ENCODE results near the gene CARF.
"Not testable (repeated sequence)": the region's sequence is repeated elsewhere in the genome, so short reads cannot be mapped to it uniquely, and the experiment has no call there.

Gene CARF

GRCh38 chr2:202989749-202990148 is 77.7 kb downstream of the CARF start:
- no peaks in the 10 kb centered on the region for H3K27me3 ChIP-seq (ENCODE audit: insufficient read depth, poor library complexity, severe bottlenecking)
- DNase-seq (ENCODE audit: low read depth in 1 of 2, low spot score in 1 of 2) = no peak
- no peak overlapping the region for H3K27ac ChIP-seq (replicated peaks)
- TF ChIP-seq, protein P1, sequence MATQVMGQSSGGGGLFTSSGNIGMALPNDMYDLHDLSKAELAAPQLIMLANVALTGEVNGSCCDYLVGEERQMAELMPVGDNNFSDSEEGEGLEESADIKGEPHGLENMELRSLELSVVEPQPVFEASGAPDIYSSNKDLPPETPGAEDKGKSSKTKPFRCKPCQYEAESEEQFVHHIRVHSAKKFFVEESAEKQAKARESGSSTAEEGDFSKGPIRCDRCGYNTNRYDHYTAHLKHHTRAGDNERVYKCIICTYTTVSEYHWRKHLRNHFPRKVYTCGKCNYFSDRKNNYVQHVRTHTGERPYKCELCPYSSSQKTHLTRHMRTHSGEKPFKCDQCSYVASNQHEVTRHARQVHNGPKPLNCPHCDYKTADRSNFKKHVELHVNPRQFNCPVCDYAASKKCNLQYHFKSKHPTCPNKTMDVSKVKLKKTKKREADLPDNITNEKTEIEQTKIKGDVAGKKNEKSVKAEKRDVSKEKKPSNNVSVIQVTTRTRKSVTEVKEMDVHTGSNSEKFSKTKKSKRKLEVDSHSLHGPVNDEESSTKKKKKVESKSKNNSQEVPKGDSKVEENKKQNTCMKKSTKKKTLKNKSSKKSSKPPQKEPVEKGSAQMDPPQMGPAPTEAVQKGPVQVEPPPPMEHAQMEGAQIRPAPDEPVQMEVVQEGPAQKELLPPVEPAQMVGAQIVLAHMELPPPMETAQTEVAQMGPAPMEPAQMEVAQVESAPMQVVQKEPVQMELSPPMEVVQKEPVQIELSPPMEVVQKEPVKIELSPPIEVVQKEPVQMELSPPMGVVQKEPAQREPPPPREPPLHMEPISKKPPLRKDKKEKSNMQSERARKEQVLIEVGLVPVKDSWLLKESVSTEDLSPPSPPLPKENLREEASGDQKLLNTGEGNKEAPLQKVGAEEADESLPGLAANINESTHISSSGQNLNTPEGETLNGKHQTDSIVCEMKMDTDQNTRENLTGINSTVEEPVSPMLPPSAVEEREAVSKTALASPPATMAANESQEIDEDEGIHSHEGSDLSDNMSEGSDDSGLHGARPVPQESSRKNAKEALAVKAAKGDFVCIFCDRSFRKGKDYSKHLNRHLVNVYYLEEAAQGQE (IDR thresholded peaks at IDR 0.05; ENCODE audit: insufficient replicate concordance, low read depth) = no peak
- TF ChIP-seq POLR2AphosphoS5 (IDR thresholded peaks at IDR 0.05; ENCODE audit: low read depth) (no peak), GABPA (IDR thresholded peaks at IDR 0.05; ENCODE audit: low read depth) (no peak), SPI1 (IDR thresholded peaks at IDR 0.05; ENCODE audit: borderline replicate concordance, low read depth) (no peak), CTCF (IDR thresholded peaks at IDR 0.05; ENCODE audit: insufficient read depth, low read length) (no peak)
- no peak overlapping the region for H3K4me3 ChIP-seq (replicated peaks; ENCODE audit: insufficient read depth, low read length)

GRCh38 chr2:202990501-202990900 is 78.4 kb downstream of the CARF start:
- Histone ChIP-seq H3K27ac (replicated peaks) (no peak overlapping the region), H3K4me3 (replicated peaks; ENCODE audit: insufficient read depth, low read length) (no peak overlapping the region), H3K27me3 (ENCODE audit: insufficient read depth, poor library complexity, severe bottlenecking) (no peaks in the 10 kb centered on the region)
- DNase-seq (ENCODE audit: low read depth in 1 of 2, low spot score in 1 of 2) = no peak
- TF ChIP-seq, protein P1 (IDR thresholded peaks at IDR 0.05; ENCODE audit: insufficient replicate concordance, low read depth) = no peak
- no peak for TF ChIP-seq GABPA (IDR thresholded peaks at IDR 0.05; ENCODE audit: low read depth)
- no peak for TF ChIP-seq POLR2AphosphoS5 (IDR thresholded peaks at IDR 0.05; ENCODE audit: low read depth)
- no peak for TF ChIP-seq CTCF (IDR thresholded peaks at IDR 0.05; ENCODE audit: insufficient read depth, low read length)
- no peak for TF ChIP-seq SPI1 (IDR thresholded peaks at IDR 0.05; ENCODE audit: borderline replicate concordance, low read depth)

DNA sequence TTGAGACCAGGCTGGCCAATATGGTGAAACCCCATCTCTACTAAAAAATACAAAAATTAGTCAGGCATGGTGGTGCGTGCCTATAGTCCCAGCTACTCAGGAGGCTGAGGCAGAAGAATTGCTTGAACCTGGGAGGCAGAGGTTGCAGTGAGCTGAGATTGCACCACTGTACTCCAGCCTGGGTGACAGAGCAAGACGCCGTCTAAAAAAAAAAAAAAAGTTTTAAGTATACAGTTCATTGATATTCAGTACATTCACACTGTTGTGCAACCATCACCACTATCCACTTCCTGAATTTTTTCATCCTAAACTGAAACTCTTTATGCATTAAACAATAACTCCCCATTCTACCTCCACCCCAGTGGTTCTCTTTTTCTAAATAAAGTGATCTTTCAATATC is 85.0 kb downstream of the CARF start:
- not testable (repeated sequence) for H3K27ac ChIP-seq (replicated peaks); H3K4me3 ChIP-seq (replicated peaks; ENCODE audit: insufficient read depth, low read length); H3K27me3 ChIP-seq (ENCODE audit: insufficient read depth, poor library complexity, severe bottlenecking)
- DNase-seq (ENCODE audit: low read depth in 1 of 2, low spot score in 1 of 2) = peak; percentile 27 to 72
- peak; percentile 91 for TF ChIP-seq SPI1 (IDR thresholded peaks at IDR 0.05; ENCODE audit: borderline replicate concordance, low read depth)

- Histone ChIP-seq H3K4me3 (replicated peaks; ENCODE audit: insufficient read depth, low read length) (no peak overlapping the region), H3K27ac (replicated peaks) (no peak overlapping the region), H3K27me3 (ENCODE audit: insufficient read depth, poor library complexity, severe bottlenecking) (no peaks in the 10 kb centered on the region)
- TF ChIP-seq GABPA (IDR thresholded peaks at IDR 0.05; ENCODE audit: low read depth) = no peak
- no peak for TF ChIP-seq POLR2AphosphoS5 (IDR thresholded peaks at IDR 0.05; ENCODE audit: low read depth)
- no peak for TF ChIP-seq SPI1 (IDR thresholded peaks at IDR 0.05; ENCODE audit: borderline replicate concordance, low read depth)
- TF ChIP-seq, protein P1 (IDR thresholded peaks at IDR 0.05; ENCODE audit: insufficient replicate concordance, low read depth) = no peak
- no peak for TF ChIP-seq CTCF (IDR thresholded peaks at IDR 0.05; ENCODE audit: insufficient read depth, low read length)
- DNase-seq (ENCODE audit: low read depth in 1 of 2, low spot score in 1 of 2) = no peak
Measured at GRCh38 chr2:203002054-203002821, 90.2 kb downstream of the CARF start.
